ENCODE measurements around the gene GIT2.

The GIT2 gene

GRCh38 chr12:109920261-109920780 is 75.8 kb downstream of the GIT2 start:
- Mint-ChIP-seq H3K9me3 (no peaks in the 10 kb centered on the region), H3K4me1 (peaks cover 29% of the 10 kb centered on the region), H3K27me3 (ENCODE audit: low read depth, poor library complexity) (peaks cover 12% of the 10 kb centered on the region), H3K4me3 (no peak overlapping the region), H3K27ac (peak overlapping the region; percentile 70), H3K36me3 (ENCODE audit: low read depth) (peaks cover 48% of the 10 kb centered on the region)
- TF ChIP-seq CTCF (IDR thresholded peaks at IDR 0.05): no peak
- no peak for DNase-seq

- H3K4me3 Mint-ChIP-seq: no peak overlapping the region
- TF ChIP-seq CTCF (IDR thresholded peaks at IDR 0.05): no peak
- peak overlapping the region; percentile 82 for H3K27ac Mint-ChIP-seq
- peaks cover 56% of the 10 kb centered on the region for H3K36me3 Mint-ChIP-seq (ENCODE audit: low read depth)
- H3K4me1 Mint-ChIP-seq: peaks cover 21% of the 10 kb centered on the region
- peaks cover 9% of the 10 kb centered on the region for H3K27me3 Mint-ChIP-seq (ENCODE audit: low read depth, poor library complexity)
- no peak for DNase-seq
- H3K9me3 Mint-ChIP-seq: no peaks in the 10 kb centered on the region
These were observed 76.7 kb downstream of the GIT2 start for GRCh38 chr12:109919456-109919855.

- no peak for TF ChIP-seq CTCF (IDR thresholded peaks at IDR 0.05)
- H3K4me3 Mint-ChIP-seq: no peak overlapping the region
- peaks cover 4% of the 10 kb centered on the region for H3K4me1 Mint-ChIP-seq
- H3K27me3 Mint-ChIP-seq (ENCODE audit: low read depth, poor library complexity): peaks cover 6% of the 10 kb centered on the region
- peaks cover 72% of the 10 kb centered on the region for H3K36me3 Mint-ChIP-seq (ENCODE audit: low read depth)
- peak overlapping the region; percentile 88 for H3K27ac Mint-ChIP-seq
- H3K9me3 Mint-ChIP-seq: no peaks in the 10 kb centered on the region
- DNase-seq: no peak
These were observed 80.1 kb downstream of the GIT2 start for GRCh38 chr12:109916045-109916444.

- H3K4me3 Mint-ChIP-seq: no peak overlapping the region
- H3K27me3 Mint-ChIP-seq (ENCODE audit: low read depth, poor library complexity): peaks cover 6% of the 10 kb centered on the region
- no peak for DNase-seq
- H3K36me3 Mint-ChIP-seq (ENCODE audit: low read depth): peaks cover 72% of the 10 kb centered on the region
- H3K4me1 Mint-ChIP-seq: peaks cover 4% of the 10 kb centered on the region
- H3K9me3 Mint-ChIP-seq: no peaks in the 10 kb centered on the region
- no peak for TF ChIP-seq CTCF (IDR thresholded peaks at IDR 0.05)
- peak overlapping the region; percentile 88 for H3K27ac Mint-ChIP-seq
These were observed 80.8 kb downstream of the GIT2 start for GRCh38 chr12:109915171-109916040.

- Mint-ChIP-seq H3K4me3 (no peak overlapping the region), H3K4me1 (peaks cover 4% of the 10 kb centered on the region)
These were observed 81.7 kb downstream of the GIT2 start for GRCh38 chr12:109914461-109914860.

More at GRCh38 chr12:109914461-109914860, 81.7 kb downstream of the GIT2 start:
- H3K36me3 Mint-ChIP-seq (ENCODE audit: low read depth): peaks cover 69% of the 10 kb centered on the region
- no peak for DNase-seq
- H3K27me3 Mint-ChIP-seq (ENCODE audit: low read depth, poor library complexity): peaks cover 4% of the 10 kb centered on the region
- peak overlapping the region; percentile 60 for H3K27ac Mint-ChIP-seq
- no peaks in the 10 kb centered on the region for H3K9me3 Mint-ChIP-seq
- no peak for TF ChIP-seq CTCF (IDR thresholded peaks at IDR 0.05)

Data from nephron progenitor cell (in vitro differentiated cells).